ENCODE results near the gene LMCD1.

LMCD1 gene

GRCh38 chr3:8484409-8485140, 17.0 kb upstream of the LMCD1 start:
- no peak for DNase-seq

GRCh38 chr3:8485141-8485870, 16.3 kb upstream of the LMCD1 start:
- DNase-seq: no peak

- no peak for DNase-seq
These were observed 15.7 kb upstream of the LMCD1 start for GRCh38 chr3:8485943-8486342.

- DNase-seq: no peak
These were observed 15.2 kb upstream of the LMCD1 start for GRCh38 chr3:8486434-8486833.

GRCh38 chr3:8486936-8487335, 14.7 kb upstream of the LMCD1 start:
- DNase-seq: no peak

- no peak for DNase-seq
These were observed 13.2 kb upstream of the LMCD1 start for GRCh38 chr3:8488411-8488810.

GRCh38 chr3:8488877-8489276, 12.7 kb upstream of the LMCD1 start:
- DNase-seq: no peak

- no peak for DNase-seq
These were observed 12.3 kb upstream of the LMCD1 start for GRCh38 chr3:8489278-8489792.

GRCh38 chr3:8490079-8490552, 11.5 kb upstream of the LMCD1 start:
- DNase-seq: peak; percentile 100

GRCh38 chr3:8491271-8492144, 10.1 kb upstream of the LMCD1 start:
- DNase-seq: peak; percentile 90

GRCh38 chr3:8492744-8493511, 8.7 kb upstream of the LMCD1 start:
- DNase-seq: no peak

GRCh38 chr3:8493744-8494143, 7.9 kb upstream of the LMCD1 start:
- no peak for DNase-seq

GRCh38 chr3:8494327-8494726, 7.3 kb upstream of the LMCD1 start:
- DNase-seq: no peak

- peak; percentile 52 for DNase-seq
These were observed 4.0 kb upstream of the LMCD1 start for GRCh38 chr3:8497582-8497981.

- DNase-seq: no peak
These were observed 2.4 kb upstream of the LMCD1 start for GRCh38 chr3:8499181-8499611.

GRCh38 chr3:8500319-8500988, 1.2 kb upstream of the LMCD1 start:
- DNase-seq: peak; percentile 66

- DNase-seq: no peak
These were observed 643 bp upstream of the LMCD1 start for GRCh38 chr3:8500989-8501370.

GRCh38 chr3:8503461-8503860, 1.8 kb downstream of the LMCD1 start:
- no peak for DNase-seq

- DNase-seq: no peak
These were observed 2.4 kb downstream of the LMCD1 start for GRCh38 chr3:8503871-8504610.

- no peak for DNase-seq
These were observed 3.0 kb downstream of the LMCD1 start for GRCh38 chr3:8504611-8504973.

- no peak for DNase-seq
These were observed 4.0 kb downstream of the LMCD1 start for GRCh38 chr3:8505621-8506020.
